K562 (cell line): ENCODE data around the gene SRM. TPM values are rescaled to one million over a fixed set of nuclear protein-coding genes. Genes with fewer than 3 reads are reported as not detected.

Source experiments
- ATAC-seq: fragments of 200-7000 bp; cut with Tn5 transposase; 3 replicates; pipeline ENCODE4 v1.9.1; 2020; ENCODE audit warnings: moderate library complexity
- BruUV-seq: library from RNA; stranded (reverse); fragments of 400-500 nt; replicated peaks from 2 replicates; lab custom pipeline; 2021; lab: Mats Ljungman, UMichigan
- CTCF ChIA-PET: fragments of 300-600 bp; formaldehyde crosslinking; extraction: SDS; loops from one replicate; lab custom pipeline; 2021; ENCODE audit warnings: low intra/inter-chr PET ratio; lab: Yijun Ruan, JAX
- POLR2A ChIA-PET: fragments of 300-600, 350-650 bp; sonication (Branson Sonifier 250); formaldehyde crosslinking; extraction: SDS; loops from one replicate; lab custom pipeline; 2021; ENCODE audit warnings: antibody characterized with exemption, inconsistent platforms; lab: Yijun Ruan, JAX
- DNase-seq, 4 experiments: peaks; one replicate each; pipeline versions ENCODE4 v3.0.0 to v3.0.0-alpha.2; 2011 to 2018; ENCODE audit warnings: low spot score in 3 of 4, mixed read lengths in 3 of 4; ENCODE audit errors: extremely low read depth in 1 of 4
- FAIRE-seq: peaks from 2 replicates; lab custom pipeline; 2011; peaks lifted over from hg19 to GRCh38; lab: Jason Lieb, UNC
- H2AFZ ChIP-seq: 2 replicates; pipeline ENCODE4 v1.6.0; 2011; ENCODE audit warnings: low read depth, low read length, control low read depth, inconsistent platforms
- H3K27ac ChIP-seq: fragments of 200-600 bp; 3 replicates; pipeline ENCODE4 v1.8.0; 2011; ENCODE audit warnings: low read depth, mild to moderate bottlenecking, control low read depth, inconsistent platforms, low read length, moderate library complexity, mixed read lengths; ENCODE audit errors: extremely low read depth
- H3K27me3 ChIP-seq, 2 experiments: fragments of 300-600 bp in 1 of 2; 2 replicates in 1 of 2; 3 replicates in 1 of 2; pipeline versions ENCODE4 v1.6.0 to v1.8.0; 2011; ENCODE audit warnings: inconsistent platforms in 2 of 2, low read length in 2 of 2, mild to moderate bottlenecking in 1 of 2, mixed read lengths in 1 of 2, moderate library complexity in 1 of 2; ENCODE audit not compliant: control insufficient read depth in 2 of 2, insufficient read depth in 2 of 2
- H3K36me3 ChIP-seq: fragments of 300-600 bp; 3 replicates; pipeline ENCODE4 v1.8.0; 2011; ENCODE audit warnings: mild to moderate bottlenecking, low read length, inconsistent platforms; ENCODE audit not compliant: control insufficient read depth, insufficient read depth
- H3K4me1 ChIP-seq, 2 experiments: fragments of 200-600 bp in 1 of 2; replicated peaks in 1 of 2; 2 replicates in 1 of 2; 3 replicates in 1 of 2; pipeline versions ENCODE4 v1.5.1 to v1.8.0; 2011; ENCODE audit warnings: inconsistent platforms in 2 of 2, low read length in 2 of 2, mild to moderate bottlenecking in 1 of 2, mixed read lengths in 1 of 2, moderate library complexity in 1 of 2; ENCODE audit not compliant: control insufficient read depth in 2 of 2, insufficient read depth in 2 of 2
- H3K4me2 ChIP-seq: 2 replicates; pipeline ENCODE4 v1.6.1; 2011; ENCODE audit warnings: low read length, control low read depth, inconsistent platforms, mixed read lengths; ENCODE audit not compliant: insufficient read depth
- H3K4me3 ChIP-seq: fragments of 200-600 bp; sonication (generic), shearing (Covaris generic); 2 replicates; pipeline ENCODE4 v1.5.1; 2016; ENCODE audit warnings: control low read depth, inconsistent platforms
- H3K79me2 ChIP-seq: fragments of 200-600 bp; 3 replicates; pipeline ENCODE4 v1.8.0; 2011; ENCODE audit warnings: low read length, inconsistent platforms; ENCODE audit not compliant: control insufficient read depth, insufficient read depth
- H3K9ac ChIP-seq, 2 experiments: 2 replicates each; pipeline versions ENCODE4 v1.6.0 to v1.6.1; 2011; ENCODE audit warnings: low read depth in 2 of 2, low read length in 2 of 2, control low read depth in 1 of 2, inconsistent platforms in 1 of 2, mild to moderate bottlenecking in 1 of 2, mixed read lengths in 1 of 2; ENCODE audit not compliant: insufficient read depth in 1 of 2
- H3K9me1 ChIP-seq: one replicate; pipeline ENCODE4 v1.6.0; 2011; ENCODE audit warnings: inconsistent platforms, mild to moderate bottlenecking, low read length, moderate library complexity; ENCODE audit not compliant: control insufficient read depth, insufficient read depth
- H3K9me3 ChIP-seq: replicated peaks from 2 replicates; pipeline ENCODE4 v1.5.1; 2011; ENCODE audit warnings: low read depth, low read length, inconsistent platforms; ENCODE audit not compliant: control insufficient read depth, insufficient read depth
- H4K20me1 ChIP-seq: replicated peaks from 2 replicates; pipeline ENCODE4 v1.6.1; 2011; ENCODE audit warnings: low read length, inconsistent platforms, mixed read lengths; ENCODE audit not compliant: control insufficient read depth, insufficient read depth
- CCNT2 ChIP-seq: IDR thresholded peaks from 2 replicates; pipeline ENCODE4 v1.6.1; 2011; ENCODE audit warnings: borderline replicate concordance, low read depth, mild to moderate bottlenecking, moderate library complexity, mixed read lengths, low read length; ENCODE audit not compliant: insufficient read length; ENCODE audit errors: extremely low read depth
- RBFOX2 ChIP-seq: fragments of 200-400 bp; formaldehyde crosslinking; IDR thresholded peaks from 2 replicates; pipeline ENCODE4 v1.6.1; 2017; ENCODE audit warnings: low read depth, mild to moderate bottlenecking, low read length, moderate library complexity
- SNRNP70 ChIP-seq: fragments of 200-400 bp; formaldehyde crosslinking; optimal IDR thresholded peaks from 2 replicates; pipeline ENCODE3; 2017; ENCODE audit warnings: low read depth, low read length
- ZNF609 ChIP-seq: sonication (generic); formaldehyde crosslinking; IDR thresholded peaks from 2 replicates; pipeline ENCODE4 v1.8.1; 2023; ENCODE audit warnings: missing genetic modification reagents, mild to moderate bottlenecking, borderline replicate concordance
- WGBS: fragments of 100-300 bp; shearing (Covaris generic); methylation state at CpG from one replicate; pipeline ENCODE4 v1.1.6; 2016; ENCODE audit warnings: low coverage, mixed read lengths; ENCODE audit not compliant: insufficient coverage; ENCODE audit errors: missing lambda C conversion rate; 5-methylcytosine and 5-hydroxymethylcytosine counted together
- in situ Hi-C: fragments of 300-500 bp; cut with MboI; formaldehyde crosslinking; loops from 4 replicates; pipeline ENCODE4 v1.15.0; 2018; ENCODE audit warnings: inconsistent platforms, mixed read lengths
- intact Hi-C: fragments of 100-400 bp; cut with micrococcal nuclease; formaldehyde crosslinking; loops from 2 replicates; pipeline ENCODE4 v1.14.2; 2022
- polyA plus RNA-seq, 8 experiments: library from polyadenylated mRNA; depleted of rRNA in 4 of 8; stranded (reverse) in 5 of 8; unstranded in 3 of 8; fragments of >200 nt; fragmentation: Nextera tagmentation in 2 of 8; fragmentation: Illumina TruSeq in 1 of 8; extraction: Ambion mirVana in 2 of 8; extraction: Trizol in 1 of 8; gene quantifications; 2 replicates each; pipeline versions ENCODE4 v1.2.1 to v1.2.3, GENCODE V29; 2011 to 2014; ENCODE audit warnings: inconsistent platforms in 1 of 8, missing spikeins in 1 of 8
- total RNA-seq, 7 experiments: library from RNA; depleted of rRNA in 6 of 7; stranded (reverse); fragments of >200 nt in 6 of 7; fragmentation: Illumina TruSeq in 2 of 7; extraction: Trizol in 2 of 7; gene quantifications; 2 replicates each; pipeline versions ENCODE4 v1.2.1 to v1.2.3, GENCODE V29; 2011 to 2021; ENCODE audit warnings: low replicate concordance in 1 of 7

Gene SRM
- total and polyA plus RNA-seq, 9 of the 15 experiments (the other 6 are each of a cell fraction or from before 2014, with no cell fraction given): 23.9 to 373 (median 82.5) TPM

DNA sequence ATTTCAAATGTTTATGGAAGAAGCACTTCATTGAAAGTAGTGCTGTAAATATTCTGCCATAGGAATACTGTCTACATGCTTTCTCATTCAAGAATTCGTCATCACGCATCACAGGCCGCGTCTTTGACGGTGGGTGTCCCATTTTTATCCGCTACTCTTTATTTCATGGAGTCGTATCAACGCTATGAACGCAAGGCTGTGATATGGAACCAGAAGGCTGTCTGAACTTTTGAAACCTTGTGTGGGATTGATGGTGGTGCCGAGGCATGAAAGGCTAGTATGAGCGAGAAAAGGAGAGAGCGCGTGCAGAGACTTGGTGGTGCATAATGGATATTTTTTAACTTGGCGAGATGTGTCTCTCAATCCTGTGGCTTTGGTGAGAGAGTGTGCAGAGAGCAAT is 36.6 kb downstream of the SRM start (continued):
- no peak for TF ChIP-seq ZNF609
- TF ChIP-seq SNRNP70: no peak

DNA sequence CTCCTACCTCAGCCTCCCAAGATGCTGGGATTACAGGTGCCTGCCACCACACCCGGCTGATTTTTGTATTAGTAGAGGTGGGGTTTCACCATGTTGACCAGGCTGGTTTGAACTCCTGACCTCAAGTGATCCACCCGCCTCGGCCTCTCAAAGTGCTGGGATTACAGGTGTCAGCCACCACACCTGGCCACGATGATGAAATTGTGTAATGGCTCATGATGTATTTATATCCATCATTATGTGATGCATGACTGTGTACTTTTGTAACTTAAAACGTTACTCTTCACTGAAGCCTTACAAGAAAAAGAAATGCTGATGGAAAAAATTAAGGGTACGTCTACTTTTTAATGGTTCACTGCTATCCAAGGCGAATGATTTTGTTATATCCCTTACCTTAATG is 39.8 kb downstream of the SRM start:
- TF ChIP-seq RBFOX2 (0 out of 2 replicates have a peak, but pooled peaks have one; percentile 9), CCNT2 (no peak)
- BruUV-seq: no TSS peak

More for the DNA sequence above, 39.8 kb downstream of the SRM start:
- Histone ChIP-seq H3K4me1 (no peaks in the 10 kb centered on the region), H3K4me2 (no peak overlapping the region), H3K9ac (no peak overlapping the region), H3K9me1 (no peaks in the 10 kb centered on the region), H3K27ac (no peak overlapping the region), H3K9me3 (no peaks in the 10 kb centered on the region), H3K27me3 (no peaks in the 10 kb centered on the region), H3K4me3 (no peak overlapping the region), H2AFZ (no peak overlapping the region), H3K79me2 (peaks cover 23% of the 10 kb centered on the region), H4K20me1 (no peaks in the 10 kb centered on the region; the same call in 1 of the 2 replicates), H3K36me3 (peaks cover 93% of the 10 kb centered on the region)
- 91% methylated on average over 7 of the region's 7 CpGs for WGBS
- FAIRE-seq (no peak), DNase-seq (no peak), ATAC-seq (no peak)
- intact Hi-C loops: no loop called here
- CTCF ChIA-PET: no interaction called here
- POLR2A ChIA-PET: no interaction called here
- in situ Hi-C loops: no loop called here
